Caco-2 (cell line): Measurements from ENCODE around the gene MAU2. TPM values are rescaled to one million over a fixed set of nuclear protein-coding genes. Genes with fewer than 3 reads are reported as not detected.

Experiments
- BruUV-seq: library from RNA; stranded (reverse); fragments of 400-500 nt; replicated peaks from 2 replicates; lab custom pipeline; 2021; lab: Mats Ljungman, UMichigan
- CTCF ChIA-PET: fragments of 300-600 bp; sonication (Branson Sonifier 250); formaldehyde crosslinking; loops from one replicate; lab custom pipeline; 2022; ENCODE audit warnings: antibody characterized with exemption; lab: Charles Lee
- POLR2A ChIA-PET: fragments of 300-600 bp; sonication (Branson Sonifier 250); formaldehyde crosslinking; loops from one replicate; lab custom pipeline; 2022; ENCODE audit warnings: antibody characterized with exemption; lab: Charles Lee
- DNase-seq, 2 experiments: peaks; one replicate each; pipeline versions ENCODE4 v3.0.0 to v3.0.0-alpha.2; 2020 to 2022
- H3K27me3 ChIP-seq: replicated peaks from 2 replicates; pipeline ENCODE4 v1.6.0; 2011; ENCODE audit warnings: low read length; ENCODE audit not compliant: control insufficient read depth, insufficient read depth
- H3K36me3 ChIP-seq: 2 replicates; pipeline ENCODE4 v1.5.1; 2011; ENCODE audit warnings: low read length; ENCODE audit not compliant: control insufficient read depth, insufficient read depth
- H3K4me1 ChIP-seq: fragments of 250-450 bp; sonication (Bioruptor Pico); 2 replicates; pipeline ENCODE4 v1.5.1; 2020; ENCODE audit warnings: mild to moderate bottlenecking
- H3K4me3 ChIP-seq: 2 replicates; pipeline ENCODE4 v1.5.1; 2011; ENCODE audit warnings: low read depth, mild to moderate bottlenecking, control low read depth, low read length
- H3K9me3 ChIP-seq: fragments of 250-450 bp; sonication (Bioruptor Pico); 2 replicates; pipeline ENCODE4 v1.5.1; 2020; ENCODE audit warnings: mild to moderate bottlenecking, moderate library complexity
- H3K27ac Mint-ChIP-seq: one replicate; pipeline ENCODE4 v1.8.0; 2022; ENCODE audit warnings: mixed read lengths; ENCODE audit not compliant: unreplicated experiment
- H3K27me3 Mint-ChIP-seq: one replicate; pipeline ENCODE4 v1.8.0; 2022; ENCODE audit warnings: mixed read lengths; ENCODE audit not compliant: insufficient read depth, unreplicated experiment
- H3K36me3 Mint-ChIP-seq: one replicate; pipeline ENCODE4 v1.8.0; 2022; ENCODE audit warnings: mild to moderate bottlenecking, mixed read lengths; ENCODE audit not compliant: insufficient read depth, unreplicated experiment
- H3K4me1 Mint-ChIP-seq: one replicate; pipeline ENCODE4 v1.8.0; 2022; ENCODE audit warnings: low read depth, mixed read lengths; ENCODE audit not compliant: unreplicated experiment
- H3K4me3 Mint-ChIP-seq: one replicate; pipeline ENCODE4 v1.8.0; 2022; ENCODE audit warnings: mild to moderate bottlenecking, moderate library complexity, mixed read lengths; ENCODE audit not compliant: unreplicated experiment
- H3K9me3 Mint-ChIP-seq: one replicate; pipeline ENCODE4 v1.8.0; 2022; ENCODE audit warnings: mixed read lengths; ENCODE audit not compliant: unreplicated experiment
- intact Hi-C: fragments of 100-400 bp; cut with micrococcal nuclease; formaldehyde crosslinking; loops from one replicate; pipeline ENCODE4 v1.10.0; 2022; ENCODE audit not compliant: unreplicated experiment
- total RNA-seq: library from RNA; stranded (reverse); gene quantifications from 2 replicates; pipeline ENCODE4 v1.2.3, GENCODE V29; 2022
- TF ChIP-seq, protein P1 (sequence below), 2 experiments: fragments of 200-600 bp in 1 of 2; IDR thresholded peaks; 1 replicate in 1 of 2; 2 replicates in 1 of 2; pipeline versions ENCODE4 v1.5.1 to v1.8.0; 2011 to 2022; ENCODE audit warnings: antibody characterized with exemption in 1 of 2, control low read depth in 1 of 2, inconsistent platforms in 1 of 2, low read depth in 1 of 2, low read length in 1 of 2, mild to moderate bottlenecking in 1 of 2, moderate library complexity in 1 of 2; ENCODE audit not compliant: insufficient read depth in 1 of 2, severe bottlenecking in 1 of 2, unreplicated experiment in 1 of 2

MAU2 gene
- total RNA-seq, 1 experiment from 2014 or later = 51.3 TPM

DNA sequence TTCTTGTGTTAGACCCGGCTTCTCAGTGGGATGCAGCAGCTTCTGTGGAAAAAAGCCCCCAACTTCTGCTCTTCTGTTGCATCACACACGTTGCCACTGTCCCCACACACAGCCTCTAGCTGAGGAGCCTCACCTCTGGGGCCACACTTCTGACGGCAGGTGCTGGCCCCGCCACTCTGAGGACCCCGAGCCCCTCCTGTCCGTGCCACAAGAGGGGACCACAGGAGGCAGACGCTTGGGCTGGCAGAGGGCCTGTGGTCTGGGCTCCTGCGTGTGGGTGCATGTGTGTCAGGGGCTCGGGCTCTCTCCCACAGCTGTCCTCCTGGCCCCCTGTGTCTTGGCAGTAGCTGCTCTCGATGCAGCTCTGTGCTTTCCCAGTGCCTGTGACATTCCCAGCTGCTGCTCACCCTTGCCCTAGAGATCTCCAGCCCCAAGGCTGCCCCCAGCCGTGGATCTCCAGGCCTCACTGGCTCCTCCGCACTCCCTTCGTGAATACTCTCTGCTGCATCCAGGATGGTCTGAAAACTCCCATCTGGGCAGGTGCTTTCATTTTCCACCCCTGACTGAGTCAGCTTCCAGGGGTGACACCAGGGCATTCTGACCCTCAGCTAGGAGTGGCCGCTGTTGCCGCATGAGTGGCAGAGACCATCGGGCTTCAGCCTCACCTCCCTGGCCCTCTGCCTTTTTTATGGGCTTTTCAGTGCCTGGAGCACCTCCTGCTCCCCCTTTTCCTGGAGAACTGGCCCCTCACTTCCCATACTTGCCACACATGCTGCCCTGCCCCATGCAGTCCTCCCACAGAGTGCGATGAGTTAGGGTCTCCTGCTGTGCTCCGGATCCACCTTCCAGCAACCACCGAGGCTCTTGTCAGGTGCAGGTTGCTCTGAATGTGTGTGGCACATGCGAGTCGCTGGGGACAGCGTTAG lies 13.7 kb downstream of the MAU2 start:
- ChIA-PET POLR2A (no interaction called here), CTCF (no interaction called here)
- H3K27me3 ChIP-seq = no peaks in the 10 kb centered on the region
- no TSS peak for BruUV-seq
- no peaks in the 10 kb centered on the region for H3K9me3 ChIP-seq
- Mint-ChIP-seq H3K4me3 (no peak overlapping the region), H3K4me1 (no peaks in the 10 kb centered on the region), H3K36me3 (peaks cover 47% of the 10 kb centered on the region), H3K27me3 (no peaks in the 10 kb centered on the region), H3K27ac (no peak overlapping the region), H3K9me3 (no peaks in the 10 kb centered on the region)
- no peak for DNase-seq
- no peaks in the 10 kb centered on the region for H3K4me1 ChIP-seq
- TF ChIP-seq, protein P1, sequence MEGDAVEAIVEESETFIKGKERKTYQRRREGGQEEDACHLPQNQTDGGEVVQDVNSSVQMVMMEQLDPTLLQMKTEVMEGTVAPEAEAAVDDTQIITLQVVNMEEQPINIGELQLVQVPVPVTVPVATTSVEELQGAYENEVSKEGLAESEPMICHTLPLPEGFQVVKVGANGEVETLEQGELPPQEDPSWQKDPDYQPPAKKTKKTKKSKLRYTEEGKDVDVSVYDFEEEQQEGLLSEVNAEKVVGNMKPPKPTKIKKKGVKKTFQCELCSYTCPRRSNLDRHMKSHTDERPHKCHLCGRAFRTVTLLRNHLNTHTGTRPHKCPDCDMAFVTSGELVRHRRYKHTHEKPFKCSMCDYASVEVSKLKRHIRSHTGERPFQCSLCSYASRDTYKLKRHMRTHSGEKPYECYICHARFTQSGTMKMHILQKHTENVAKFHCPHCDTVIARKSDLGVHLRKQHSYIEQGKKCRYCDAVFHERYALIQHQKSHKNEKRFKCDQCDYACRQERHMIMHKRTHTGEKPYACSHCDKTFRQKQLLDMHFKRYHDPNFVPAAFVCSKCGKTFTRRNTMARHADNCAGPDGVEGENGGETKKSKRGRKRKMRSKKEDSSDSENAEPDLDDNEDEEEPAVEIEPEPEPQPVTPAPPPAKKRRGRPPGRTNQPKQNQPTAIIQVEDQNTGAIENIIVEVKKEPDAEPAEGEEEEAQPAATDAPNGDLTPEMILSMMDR (IDR thresholded peaks at IDR 0.05; ENCODE audit: insufficient read depth in 1 of 2, low read depth in 1 of 2, low read length in 1 of 2, severe bottlenecking in 1 of 2, unreplicated experiment in 1 of 2) = no peak
- peaks cover 2% of the 10 kb centered on the region; the same call in 1 of the 2 replicates for H3K36me3 ChIP-seq
- intact Hi-C loops = no loop called here
- H3K4me3 ChIP-seq = no peak overlapping the region

DNA sequence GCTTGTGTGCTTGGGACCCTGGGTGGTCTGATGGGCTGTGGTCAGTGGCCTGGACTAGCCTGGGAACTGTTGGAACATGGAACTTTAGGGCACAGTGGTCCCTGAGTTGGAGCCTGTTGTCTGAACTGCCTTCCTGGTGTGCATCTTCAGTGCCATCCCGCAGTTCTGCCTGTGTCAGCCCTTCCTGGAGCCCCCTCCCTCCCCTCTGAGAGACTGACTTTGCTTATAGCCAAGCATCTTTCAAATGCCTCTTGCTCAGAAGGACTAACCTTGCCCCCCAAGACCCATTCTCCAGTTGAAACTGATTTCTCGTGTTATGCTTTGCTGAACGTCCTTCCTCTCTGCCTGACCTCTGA lies 14.3 kb downstream of the MAU2 start:
- H3K4me3 ChIP-seq = no peak overlapping the region
- intact Hi-C loops = no loop called here
- Mint-ChIP-seq H3K27me3 (no peaks in the 10 kb centered on the region), H3K4me3 (no peak overlapping the region), H3K27ac (no peak overlapping the region), H3K36me3 (peaks cover 45% of the 10 kb centered on the region), H3K4me1 (no peaks in the 10 kb centered on the region), H3K9me3 (no peaks in the 10 kb centered on the region)
- no peak for DNase-seq
- no peaks in the 10 kb centered on the region for H3K9me3 ChIP-seq
- BruUV-seq = no TSS peak
- no peaks in the 10 kb centered on the region for H3K4me1 ChIP-seq
- peaks cover 2% of the 10 kb centered on the region; the same call in 1 of the 2 replicates for H3K36me3 ChIP-seq
- H3K27me3 ChIP-seq = no peaks in the 10 kb centered on the region
- TF ChIP-seq, protein P1 (IDR thresholded peaks at IDR 0.05; ENCODE audit: insufficient read depth in 1 of 2, low read depth in 1 of 2, low read length in 1 of 2, severe bottlenecking in 1 of 2, unreplicated experiment in 1 of 2) = no peak
- POLR2A ChIA-PET = no interaction called here
- CTCF ChIA-PET = no interaction called here

DNA sequence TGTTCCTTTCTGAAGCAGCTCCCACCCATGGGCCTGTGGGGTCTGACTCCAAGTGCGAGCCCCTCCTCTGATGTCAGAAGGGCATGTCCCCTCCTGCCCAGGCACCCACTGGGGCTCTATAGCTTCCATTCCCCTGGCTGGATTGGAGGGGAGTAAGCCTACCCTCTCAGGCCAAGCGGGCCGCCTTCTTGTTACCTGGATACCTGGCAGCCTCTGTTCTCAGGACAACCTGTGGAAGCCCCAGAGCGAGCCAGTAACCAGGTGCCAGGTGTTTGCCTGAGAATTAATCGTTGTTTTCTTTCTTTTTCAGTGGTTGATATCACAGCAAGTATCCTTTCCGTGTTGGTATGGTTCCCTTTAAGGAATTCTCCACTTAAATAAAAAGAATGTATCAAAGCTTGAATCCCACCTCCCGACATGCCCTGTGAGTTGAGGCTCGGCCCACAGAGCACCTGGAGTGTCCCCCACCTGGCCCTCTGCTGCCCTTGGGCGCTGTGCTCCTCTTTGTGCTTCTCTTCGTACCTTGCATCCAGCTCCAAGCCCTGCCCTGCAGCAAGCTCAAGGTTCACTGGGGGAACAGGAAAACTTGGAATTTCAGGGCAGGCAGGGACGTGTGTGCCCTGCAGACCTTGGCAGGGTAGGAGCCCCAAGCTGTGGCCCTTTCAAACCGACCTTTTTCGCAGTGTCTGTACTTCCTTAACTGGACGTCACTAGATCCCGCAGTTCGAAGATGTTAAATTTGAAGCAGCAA lies 15.0 kb downstream of the MAU2 start:
- CTCF ChIA-PET = no interaction called here
- H3K4me3 ChIP-seq = no peak overlapping the region
- Mint-ChIP-seq H3K9me3 (no peaks in the 10 kb centered on the region), H3K4me1 (no peaks in the 10 kb centered on the region), H3K27me3 (no peaks in the 10 kb centered on the region), H3K36me3 (peaks cover 45% of the 10 kb centered on the region), H3K27ac (no peak overlapping the region), H3K4me3 (no peak overlapping the region)
- DNase-seq = no peak
- POLR2A ChIA-PET = no interaction called here
- peaks cover 2% of the 10 kb centered on the region; the same call in 1 of the 2 replicates for H3K36me3 ChIP-seq
- TF ChIP-seq, protein P1 (IDR thresholded peaks at IDR 0.05; ENCODE audit: insufficient read depth in 1 of 2, low read depth in 1 of 2, low read length in 1 of 2, severe bottlenecking in 1 of 2, unreplicated experiment in 1 of 2) = no peak
- BruUV-seq = no TSS peak
- intact Hi-C loops = no loop called here
- no peaks in the 10 kb centered on the region for H3K9me3 ChIP-seq
- H3K27me3 ChIP-seq = no peaks in the 10 kb centered on the region
- no peaks in the 10 kb centered on the region for H3K4me1 ChIP-seq
